ENCODE measurements around the gene FGD2.
"Not testable (repeated sequence)": the region's sequence is repeated elsewhere in the genome, so short reads cannot be mapped to it uniquely, and the experiment has no call there.

Gene FGD2

DNA sequence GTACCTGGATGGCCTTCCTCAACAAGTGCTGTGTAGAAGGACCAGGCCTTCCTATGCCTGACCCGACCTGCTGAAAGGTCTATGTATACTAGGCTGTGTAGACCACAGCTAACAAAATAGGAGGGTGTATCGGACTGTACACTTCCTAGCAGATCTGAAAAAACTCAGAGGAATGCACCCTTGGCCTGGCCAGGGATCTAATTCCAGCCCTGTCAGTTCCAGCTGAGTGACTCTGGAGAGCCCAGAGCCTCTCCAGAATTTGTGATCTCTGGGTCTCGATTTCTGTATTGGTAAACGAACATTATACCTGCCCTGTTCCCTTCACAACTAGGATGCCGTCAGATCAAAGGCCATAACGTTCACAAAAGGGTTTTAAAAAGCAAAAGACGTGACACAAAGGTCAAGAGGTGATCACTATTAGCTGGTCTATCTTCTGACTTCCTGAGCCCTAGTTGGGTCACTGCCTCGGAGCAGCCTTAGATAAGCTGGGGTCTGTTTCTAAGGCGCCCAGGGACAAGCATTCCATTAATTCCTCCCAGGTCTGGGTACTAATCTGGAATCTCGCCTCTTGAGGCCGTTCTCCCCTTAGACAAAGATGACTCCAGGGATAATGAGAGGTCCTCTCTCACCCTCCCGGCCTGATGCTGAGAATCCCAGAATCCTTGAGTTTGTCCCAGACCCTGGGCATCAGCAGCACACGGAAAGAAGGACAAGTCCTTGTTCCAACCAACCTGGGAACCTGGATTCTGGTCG is 33.4 kb upstream of the FGD2 start:
- DNase-seq: no peak

DNA sequence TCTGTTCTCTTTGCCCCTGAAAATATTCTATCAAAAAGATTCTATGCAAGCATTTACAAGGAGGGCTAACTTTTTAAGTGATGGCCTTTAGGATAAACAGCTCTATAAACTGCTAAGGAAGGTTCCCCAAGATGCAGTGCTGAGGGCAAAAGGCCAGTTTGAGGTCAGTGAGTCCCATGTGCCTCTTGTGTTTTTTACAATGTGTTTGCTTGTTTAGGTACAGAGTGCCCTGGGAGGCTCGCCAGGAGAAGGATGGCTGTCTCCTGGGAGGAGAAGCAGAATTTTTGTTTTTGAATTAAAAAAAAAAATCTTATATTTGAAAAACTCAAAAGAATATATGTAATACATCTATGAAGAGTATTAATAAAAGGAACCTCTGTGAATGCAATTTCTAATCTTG is 32.3 kb upstream of the FGD2 start:
- no peak for DNase-seq

DNA sequence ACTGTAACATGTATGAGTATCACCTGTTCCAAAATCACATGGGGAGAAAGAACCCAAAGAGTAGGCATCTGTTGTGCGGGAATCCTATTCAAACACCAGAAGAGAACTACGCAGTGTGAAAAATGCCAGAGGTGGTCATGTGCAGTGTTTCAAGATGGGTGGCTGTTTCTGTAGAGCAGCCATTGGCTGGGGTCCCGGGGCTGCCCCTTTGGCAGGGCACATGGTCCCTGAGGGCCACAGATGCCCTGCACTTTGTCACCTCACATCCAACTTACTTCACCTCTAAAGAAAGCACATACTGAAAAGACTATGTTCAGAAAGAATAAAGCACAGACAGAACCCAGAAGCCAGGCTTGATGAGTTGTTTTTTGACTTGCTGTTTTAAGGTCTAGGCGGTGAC is 31.8 kb upstream of the FGD2 start:
- DNase-seq: no peak

DNA sequence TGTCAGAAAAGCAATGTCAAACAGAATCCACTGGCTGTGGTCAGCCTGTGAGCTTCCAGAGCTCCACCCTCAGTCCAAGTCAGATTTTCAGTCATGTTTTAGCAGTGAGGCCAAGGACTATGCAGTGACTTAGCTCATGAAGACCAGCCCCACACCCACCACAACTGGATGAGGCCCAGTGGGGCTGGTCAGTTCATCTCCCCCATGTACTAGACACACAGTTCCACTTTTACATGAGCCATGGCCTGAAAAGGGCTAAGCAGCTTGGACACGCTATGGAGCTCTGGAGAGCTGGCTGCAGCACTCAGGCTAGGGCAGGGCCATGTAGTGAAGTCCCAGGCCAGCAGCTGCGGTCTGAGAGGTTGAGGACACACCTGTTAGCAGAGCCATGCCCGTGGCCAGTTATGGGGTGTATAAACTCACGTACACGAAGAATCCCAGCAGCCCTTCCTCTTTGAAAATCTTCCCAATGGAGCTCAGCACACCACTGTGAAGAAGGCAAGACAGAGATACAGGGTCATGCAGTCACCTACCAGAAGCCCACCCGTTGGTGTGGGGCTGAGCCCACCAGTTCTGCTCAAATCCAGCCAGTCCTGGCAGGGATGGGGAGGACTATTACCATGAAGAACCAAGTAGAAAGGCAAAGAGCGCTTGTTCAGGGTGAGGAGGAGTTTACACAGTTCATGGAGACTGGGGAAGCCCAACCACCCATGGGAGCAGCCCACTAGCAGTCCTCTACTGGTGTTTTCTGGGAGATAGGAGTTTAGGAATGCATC is 30.0 kb upstream of the FGD2 start:
- no peak for DNase-seq

DNA sequence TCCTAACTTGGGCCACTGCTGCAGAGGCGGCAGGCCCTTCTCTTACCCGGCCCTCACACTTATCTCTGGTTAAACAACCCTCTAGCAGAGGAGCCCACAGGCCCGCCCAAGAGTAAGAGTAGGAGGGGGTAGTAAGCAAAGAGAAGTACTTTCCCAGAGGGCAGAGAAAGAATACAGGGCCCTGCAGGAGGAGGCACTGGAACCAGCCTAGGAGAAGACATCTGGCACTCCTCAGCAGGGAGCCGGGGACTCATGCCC is 29.5 kb upstream of the FGD2 start:
- no peak for DNase-seq

DNA sequence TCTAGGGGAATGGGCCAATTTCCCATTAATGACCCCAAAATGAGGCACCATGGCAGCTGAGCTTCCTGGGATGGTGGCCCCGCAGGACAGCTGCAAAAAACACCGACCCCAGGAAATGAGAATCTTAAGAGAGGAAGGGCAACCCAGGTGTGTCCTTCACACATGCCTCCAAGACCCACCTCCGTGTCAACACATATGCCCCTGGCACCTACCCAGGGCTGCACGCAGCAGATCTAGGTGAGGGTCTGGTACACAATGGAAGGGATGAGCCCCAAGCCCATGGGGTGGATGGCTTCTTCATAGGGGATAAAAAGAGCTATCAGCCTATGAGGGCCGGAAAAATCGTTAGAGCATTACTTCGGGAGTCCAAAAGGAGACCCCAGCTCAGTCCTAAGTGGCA is 28.9 kb upstream of the FGD2 start:
- DNase-seq: no peak

DNA sequence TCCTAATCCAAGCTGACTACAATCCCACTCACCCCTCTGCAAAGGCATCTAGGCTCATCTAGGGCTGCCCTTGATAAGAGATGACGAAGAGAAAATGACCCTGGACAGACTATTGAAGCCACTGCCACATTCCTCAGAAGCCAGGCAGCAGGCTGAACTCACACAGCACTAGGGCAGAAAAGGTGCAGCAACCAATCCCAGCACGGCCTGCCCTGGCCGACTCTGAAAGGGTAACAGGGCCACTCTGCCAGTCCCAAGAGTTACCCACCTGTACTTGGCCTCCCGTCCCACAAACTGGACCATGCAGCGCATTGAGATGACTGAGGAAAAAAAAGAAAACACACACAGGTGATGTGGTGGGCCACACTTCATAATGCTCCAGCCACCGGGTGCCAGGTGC is 28.5 kb upstream of the FGD2 start:
- no peak for DNase-seq

DNA sequence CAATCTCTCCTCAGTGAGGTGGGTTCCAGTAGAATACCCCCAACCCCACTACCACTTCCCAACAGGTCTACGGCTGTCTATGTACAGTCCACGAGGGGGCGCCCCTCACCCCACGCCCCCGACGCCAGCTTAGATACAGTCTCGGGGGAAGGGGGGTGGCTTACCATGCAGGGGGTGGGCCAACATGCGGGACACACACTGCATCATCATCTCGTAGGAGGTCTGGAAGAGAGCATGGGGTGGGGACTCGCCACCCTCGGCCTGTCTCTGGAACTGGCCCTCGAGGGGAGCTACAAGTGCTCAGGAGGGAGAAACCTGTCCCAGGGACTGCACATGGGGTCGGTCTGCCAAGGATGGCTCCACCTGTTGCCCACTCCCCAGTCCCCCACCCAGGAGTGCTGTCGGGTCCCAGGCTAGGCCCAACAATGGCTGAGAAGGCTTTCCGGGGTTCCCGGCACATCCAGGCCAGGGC is 27.9 kb upstream of the FGD2 start:
- DNase-seq: no peak

DNA sequence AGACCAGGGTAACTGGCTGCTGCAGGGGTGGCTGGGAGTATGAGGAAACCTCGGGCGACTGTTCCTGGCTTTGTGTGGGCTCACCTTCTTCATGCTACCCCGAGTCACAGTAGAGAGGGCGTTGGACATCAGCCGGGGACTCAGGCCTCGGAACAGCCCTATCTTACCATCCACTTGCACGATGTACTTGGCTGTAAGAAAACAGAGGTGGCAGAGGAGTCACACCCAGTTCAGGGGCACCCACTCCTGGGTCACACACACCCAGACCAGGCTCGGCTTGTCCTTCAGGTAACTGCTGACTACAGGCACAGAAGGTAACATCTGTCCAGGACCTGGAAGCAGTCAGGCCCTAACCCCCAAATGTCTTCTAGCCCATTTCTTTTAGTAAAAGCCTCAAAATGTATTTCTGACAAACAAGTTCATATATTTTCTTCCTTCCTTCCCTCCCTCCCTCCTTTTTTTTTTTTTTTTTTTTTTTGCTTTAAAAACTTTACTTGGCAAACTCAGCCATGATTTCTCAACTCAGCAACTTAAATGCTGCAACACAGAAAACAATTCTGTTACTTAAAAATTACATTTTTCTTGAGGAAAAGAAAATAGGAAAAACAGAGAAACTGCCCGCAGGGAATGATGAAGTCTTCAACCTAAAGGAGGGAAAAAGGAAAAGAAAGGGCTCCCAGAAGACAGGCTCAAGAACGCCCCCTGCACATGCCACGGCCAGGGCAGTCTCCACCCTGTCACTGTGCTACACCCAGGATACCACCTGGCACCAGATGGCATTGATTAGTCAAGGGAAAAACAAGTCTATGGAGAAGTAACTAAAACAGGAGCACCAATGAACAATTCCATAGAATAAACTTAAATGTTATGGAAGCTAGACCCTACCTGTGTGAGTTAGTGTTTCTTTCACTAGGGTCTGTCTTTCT is 26.8 kb upstream of the FGD2 start:
- no peak for DNase-seq

DNA sequence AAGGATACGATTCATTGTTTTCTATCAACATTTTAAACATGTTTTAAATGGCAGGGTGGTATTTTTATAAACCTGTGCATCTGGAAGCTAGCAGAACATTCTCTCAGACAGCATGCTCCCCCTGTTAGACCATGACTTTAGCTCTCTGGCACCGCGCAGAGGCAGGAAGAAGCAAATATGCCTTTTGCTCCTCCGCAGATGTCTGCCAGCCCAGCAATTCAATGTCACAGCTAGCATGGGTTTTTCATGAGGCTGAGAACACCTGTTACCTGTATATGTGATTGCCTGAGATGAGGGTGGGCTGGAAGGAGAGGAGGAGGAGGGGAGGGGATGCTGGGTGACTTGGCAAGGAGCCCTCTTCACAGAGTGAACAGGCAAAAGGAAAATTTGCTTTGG is 26.1 kb upstream of the FGD2 start:
- DNase-seq: no peak

DNA sequence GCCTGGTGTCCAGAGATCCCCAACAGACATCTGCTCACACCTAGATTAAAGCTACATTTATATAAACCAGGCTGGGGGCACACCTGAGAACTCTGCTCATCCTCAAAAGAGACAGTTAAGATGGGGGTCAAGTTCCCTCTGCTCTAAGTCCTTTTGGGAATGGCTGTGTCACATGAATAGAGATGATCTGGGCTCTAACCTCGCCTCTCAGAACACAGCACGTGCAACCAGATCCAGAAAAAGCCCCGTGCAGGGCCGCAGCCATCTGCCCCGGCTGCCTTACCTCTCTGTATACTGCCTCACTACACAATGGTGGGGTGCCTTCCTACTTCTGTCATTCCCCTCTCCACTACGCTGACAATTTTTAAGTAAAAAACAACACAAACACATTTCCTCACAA is 25.3 kb upstream of the FGD2 start:
- DNase-seq: no peak

DNA sequence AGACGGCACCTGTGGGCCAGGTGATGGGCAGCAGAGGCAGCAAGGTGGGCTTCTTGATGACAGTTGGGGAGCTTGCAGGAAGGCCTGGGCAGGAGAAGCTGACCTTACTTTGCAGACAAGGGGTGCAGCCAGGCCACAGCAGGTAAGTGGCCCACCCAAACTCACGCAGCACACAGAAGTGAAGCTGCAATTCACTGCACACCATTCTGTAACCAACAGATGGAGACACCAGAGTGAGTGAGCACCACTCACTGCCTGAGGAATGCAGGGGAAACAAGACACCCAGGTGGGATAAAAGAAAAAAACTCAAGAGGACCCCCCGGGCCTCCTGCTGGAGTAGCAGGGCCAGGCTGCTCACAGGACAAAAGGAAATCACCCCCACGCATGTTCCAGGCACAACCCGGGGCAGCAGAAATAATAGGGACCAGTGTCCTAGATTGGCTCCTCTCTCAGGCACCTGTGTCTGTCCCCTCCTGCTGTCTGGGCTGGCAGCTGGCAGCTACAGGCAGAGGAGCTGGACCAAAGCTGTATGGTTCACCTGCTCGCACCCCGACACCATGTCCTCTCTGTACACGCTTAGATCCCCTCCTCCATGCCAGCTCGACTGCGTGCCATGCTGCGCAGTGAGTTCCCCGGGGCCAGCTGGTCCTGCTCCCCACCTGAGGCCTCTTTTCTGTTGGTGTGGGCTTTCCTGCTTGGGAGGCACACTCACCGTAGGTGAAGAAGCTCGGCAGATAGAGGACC is 24.4 kb upstream of the FGD2 start:
- no peak for DNase-seq

DNA sequence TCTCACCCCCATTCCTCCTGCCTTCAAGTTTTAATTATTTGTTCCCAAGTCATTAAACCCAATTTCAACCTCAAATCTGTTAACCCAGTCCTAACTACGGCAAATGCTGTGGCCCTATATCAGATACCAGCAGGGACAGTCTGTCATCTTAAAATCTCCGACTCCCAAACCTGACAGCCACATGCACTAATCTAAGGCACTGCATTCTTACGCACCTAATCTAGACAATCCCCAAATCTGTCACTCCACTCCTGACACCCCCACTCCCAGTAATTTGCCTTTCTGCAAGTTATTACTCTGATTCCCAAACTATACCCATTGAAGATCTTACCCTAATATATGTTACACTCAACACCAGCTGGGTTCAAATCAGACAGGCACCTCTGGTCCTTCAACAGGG is 21.9 kb upstream of the FGD2 start:
- no peak for DNase-seq

DNA sequence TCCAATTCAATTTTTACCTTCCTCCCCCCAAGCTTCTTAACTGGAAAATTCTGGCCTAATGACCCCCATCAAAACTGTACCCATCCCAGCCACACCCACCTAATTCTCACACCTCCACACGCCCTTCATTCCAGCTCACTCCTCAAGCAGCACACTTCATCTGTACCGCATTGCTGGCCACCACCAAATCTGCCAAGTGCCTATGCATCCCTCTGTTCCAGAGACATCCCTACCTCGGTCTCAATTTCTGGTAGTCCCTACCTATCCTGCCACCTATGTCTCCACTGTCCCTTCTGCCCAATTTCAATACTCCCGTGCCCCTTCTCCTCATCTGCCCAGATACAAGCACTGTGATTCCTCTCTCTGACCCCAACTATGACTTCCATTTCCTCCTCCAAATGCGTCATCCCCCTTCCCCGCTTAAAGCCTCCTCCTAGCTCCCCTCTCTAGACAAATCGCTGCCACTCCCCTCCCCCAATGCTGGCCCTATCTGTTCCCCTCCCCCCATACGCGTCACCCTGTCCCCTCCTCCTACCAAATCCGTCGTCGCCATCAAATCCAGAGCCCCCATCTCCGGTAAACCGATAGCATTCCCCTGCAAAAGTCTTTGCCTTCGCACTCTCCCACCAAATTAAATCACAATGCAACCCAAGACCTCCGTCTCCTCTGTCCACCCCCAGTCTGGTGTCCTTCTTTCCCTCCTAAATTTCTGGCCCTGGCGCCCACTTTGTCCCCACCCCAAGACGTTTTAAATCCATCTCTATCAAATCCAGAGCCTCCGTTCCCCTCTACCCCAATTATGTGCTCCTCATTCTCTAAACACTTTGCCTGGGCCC is 20.7 kb upstream of the FGD2 start:
- DNase-seq: peak; percentile 80

DNA sequence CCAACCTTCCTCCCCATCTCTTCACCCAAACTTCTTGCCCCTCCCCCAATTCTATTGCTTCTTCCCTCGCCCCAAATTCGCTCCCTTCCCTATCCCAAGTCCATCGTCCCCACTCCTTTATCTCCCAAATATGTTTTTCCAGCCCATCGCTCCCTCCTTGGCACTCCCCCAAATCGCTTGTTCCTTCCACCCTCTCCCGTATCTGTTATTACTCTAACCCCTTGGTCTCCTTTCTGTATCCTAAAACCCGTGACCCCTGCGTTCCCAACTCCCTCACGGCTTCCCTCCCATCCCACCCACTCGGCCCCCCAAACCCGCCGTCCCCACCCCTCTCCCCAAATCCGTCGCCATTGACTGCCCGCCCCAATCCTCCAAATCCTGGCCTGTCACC is 20.0 kb upstream of the FGD2 start:
- DNase-seq: no peak

DNA sequence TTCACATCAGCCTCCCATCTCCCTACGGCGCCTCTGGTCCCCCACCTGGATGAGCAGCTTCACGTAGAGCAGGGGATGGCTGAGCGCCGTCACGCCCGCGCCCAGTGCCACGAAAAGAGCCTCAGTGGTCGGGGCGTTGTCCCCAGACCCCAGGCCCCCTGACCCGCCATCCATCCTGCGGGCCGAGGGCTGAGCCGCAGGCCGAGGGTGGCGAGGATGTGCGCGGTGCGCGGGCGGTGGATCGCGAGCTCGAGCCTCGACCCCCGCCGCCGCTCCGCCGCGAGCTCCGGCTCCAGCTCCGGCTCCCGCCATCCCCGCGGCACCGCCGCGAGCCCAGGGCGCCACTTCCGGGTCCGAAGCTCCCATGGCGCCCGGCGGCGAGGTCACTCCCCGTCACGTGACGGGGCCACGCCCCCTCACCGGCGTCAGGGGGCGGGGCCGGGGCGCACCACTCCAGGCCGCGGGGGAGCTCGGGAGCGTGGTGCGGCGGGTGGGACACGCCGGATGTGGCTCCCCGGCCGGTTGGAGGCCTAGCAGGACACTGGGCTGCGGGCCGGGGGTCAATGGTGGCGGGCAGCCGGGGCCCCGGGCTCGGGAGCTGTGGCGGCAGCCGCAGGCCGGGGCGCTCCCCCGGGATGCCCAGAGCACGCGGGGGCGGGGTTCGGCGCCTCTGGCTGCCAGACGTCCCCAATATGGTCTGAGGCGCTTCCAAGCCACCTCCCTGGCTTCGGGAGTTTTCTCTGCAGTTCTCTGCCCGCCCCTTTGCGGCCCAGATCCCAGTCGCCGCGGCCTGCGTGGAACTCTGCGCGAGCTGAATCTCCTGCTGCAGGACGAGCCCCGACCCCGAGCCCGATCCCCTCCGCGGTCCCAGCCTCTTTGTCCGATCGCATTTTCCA is 19.4 kb upstream of the FGD2 start, which contains the start of gene MTCH1:
Gene MTCH1, minus strand, starts transcription at position 389 of the 896 bp plus-strand sequence. Its CDS starts 23 bp downstream, at position 366.
- DNase-seq: peak; percentile 85

DNA sequence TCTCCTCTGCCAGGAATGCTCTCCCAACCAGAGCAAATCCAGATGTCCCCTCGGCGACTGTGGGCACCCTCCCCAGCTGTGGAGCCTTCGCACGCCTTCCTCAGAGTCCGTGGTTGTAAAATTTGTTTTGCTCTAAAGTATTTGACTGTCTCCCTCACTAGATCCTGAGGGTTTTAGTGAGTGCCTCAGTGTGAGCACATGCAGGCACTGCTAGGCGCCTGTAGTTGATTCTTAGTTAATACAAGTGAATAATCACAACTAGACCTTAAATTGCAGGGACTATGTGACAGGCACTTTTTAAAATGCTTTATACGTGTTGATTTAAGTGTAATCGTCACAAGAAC is 18.8 kb upstream of the FGD2 start:
- DNase-seq: no peak

DNA sequence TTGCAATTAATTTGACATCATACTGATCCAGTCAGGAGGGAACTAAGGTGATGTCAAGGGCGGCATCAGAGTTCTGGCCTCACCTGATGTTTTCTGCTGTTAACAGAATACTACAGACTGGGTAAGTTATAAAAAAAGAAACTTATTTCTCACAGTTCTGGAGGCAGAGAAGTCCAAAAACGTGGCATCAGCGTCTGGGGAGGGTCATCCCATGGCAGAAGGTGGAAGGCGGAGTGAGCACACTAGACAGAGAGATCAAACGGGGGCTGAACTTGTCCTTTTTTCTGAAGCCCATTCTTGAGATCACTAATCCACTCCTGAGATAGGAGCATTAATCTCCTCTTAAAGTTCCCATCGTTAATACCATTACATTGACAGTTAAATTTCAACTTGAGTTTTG is 16.2 kb upstream of the FGD2 start:
- DNase-seq: no peak

DNA sequence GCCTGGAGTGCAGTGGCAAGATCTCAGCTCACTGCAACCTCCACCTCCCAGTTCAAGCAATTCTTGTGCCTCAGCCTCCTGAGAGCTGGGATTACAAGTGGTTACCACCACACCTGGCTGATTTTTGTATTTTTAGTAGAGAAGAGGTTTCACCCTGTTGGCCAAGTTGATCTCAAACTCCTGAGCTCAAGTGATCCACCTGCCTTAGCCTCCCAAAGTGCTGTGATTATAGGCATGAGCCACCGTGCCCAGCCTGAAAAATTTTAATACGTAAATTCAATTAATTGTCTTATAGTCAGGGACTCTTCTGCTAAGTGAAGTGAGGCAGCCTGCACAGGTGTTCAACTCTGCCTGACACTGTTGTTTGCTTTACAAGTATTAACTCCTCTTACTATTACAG is 15.1 kb upstream of the FGD2 start:
- DNase-seq: not testable (repeated sequence)

DNA sequence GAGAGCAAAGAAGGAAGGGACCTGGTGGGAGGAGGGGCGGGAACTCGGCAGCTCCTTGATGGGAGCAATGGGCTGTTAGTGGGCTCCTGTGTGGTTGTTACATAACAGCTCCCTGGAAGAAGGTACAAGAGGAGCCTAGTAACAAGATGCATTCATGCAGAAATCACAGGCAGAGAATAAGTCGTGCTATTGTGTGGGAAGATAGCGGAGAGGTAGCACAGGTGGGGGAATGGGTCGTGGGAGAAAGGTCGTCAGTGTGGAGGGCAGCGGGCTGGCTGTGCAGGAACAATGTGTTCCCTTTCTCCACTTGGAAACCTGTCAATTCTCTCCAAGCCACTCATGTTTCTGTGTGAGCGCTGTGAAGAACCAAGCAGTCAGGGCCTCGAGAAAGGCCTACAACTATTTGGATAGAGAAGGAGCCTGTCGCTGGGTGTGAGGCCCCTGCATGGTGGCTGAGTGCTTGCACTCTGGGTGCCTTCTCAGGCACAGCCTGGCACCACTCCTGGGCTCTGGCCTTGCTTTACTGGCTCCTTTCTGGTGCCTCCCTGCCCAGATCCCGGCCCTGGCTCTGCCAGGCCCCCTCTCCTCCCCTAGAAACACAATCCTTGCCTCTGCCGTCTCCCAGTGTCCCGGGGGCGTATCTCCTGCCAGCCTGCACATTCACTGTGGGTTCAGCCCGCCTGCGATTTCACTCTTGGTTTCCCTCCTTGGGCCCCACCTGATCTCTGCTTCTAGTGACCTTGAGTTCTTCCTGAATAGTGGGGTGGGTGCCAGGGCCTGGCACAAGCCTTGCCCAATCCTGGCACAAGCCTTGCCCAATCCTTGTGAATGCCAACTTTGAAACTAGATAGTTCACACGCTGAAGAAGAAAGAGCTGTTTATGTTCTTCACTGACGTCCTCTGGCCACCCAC is 7.4 kb upstream of the FGD2 start:
- no peak for DNase-seq

Data from stimulated activated CD4-positive, alpha-beta T cell treated with anti-CD3 and anti-CD28 coated beads, Interleukin-1b, Interleukin-23, amount 100 ng/mL, for 48 hours (primary cell).